Spleen (tissue), 11 donors: ENCODE data around the gene RANBP3. TPM values are rescaled to one million over a fixed set of nuclear protein-coding genes. Genes with fewer than 3 reads are reported as not detected.

ENCODE experiments used
- DNase-seq: peaks from one replicate; pipeline ENCODE4 v3.0.0-alpha.2; 2020
- H3K27ac ChIP-seq, 8 donors: fragments of 200-600 bp; sonication (generic) in 7 of 8; 1 replicate in 4 of 8; 2 replicates in 4 of 8; pipeline versions ENCODE4 v1.5.0 to v1.8.0; 2016 to 2021; ENCODE audit warnings: inconsistent platforms in 4 of 8, mild to moderate bottlenecking in 4 of 8, moderate library complexity in 1 of 8
- H3K27me3 ChIP-seq, 7 donors: fragments of 200-600 bp; sonication (generic) in 6 of 7; replicated peaks in 1 of 7; 1 replicate in 4 of 7; 2 replicates in 3 of 7; pipeline versions ENCODE4 v1.5.0 to v1.8.0; 2016 to 2021; ENCODE audit warnings: inconsistent platforms in 3 of 7, mild to moderate bottlenecking in 1 of 7
- H3K36me3 ChIP-seq, 6 donors: fragments of 200-600 bp; sonication (generic) in 5 of 6; 1 replicate in 4 of 6; 2 replicates in 2 of 6; pipeline versions ENCODE4 v1.5.0 to v1.8.0; 2016 to 2021; ENCODE audit warnings: inconsistent platforms in 2 of 6
- H3K4me1 ChIP-seq, 6 donors: fragments of 200-600 bp; sonication (generic) in 5 of 6; 1 replicate in 3 of 6; 2 replicates in 3 of 6; pipeline versions ENCODE4 v1.5.0 to v1.8.0; 2016 to 2021; ENCODE audit warnings: inconsistent platforms in 3 of 6
- H3K4me3 ChIP-seq, 8 donors: fragments of 200-600 bp; sonication (generic) in 7 of 8; 1 replicate in 4 of 8; 2 replicates in 4 of 8; pipeline versions ENCODE4 v1.5.0 to v1.8.0; 2016 to 2021; ENCODE audit warnings: inconsistent platforms in 4 of 8, mild to moderate bottlenecking in 4 of 8, moderate library complexity in 2 of 8
- H3K9me3 ChIP-seq, 8 donors: fragments of 200-600 bp; sonication (generic) in 7 of 8; 1 replicate in 4 of 8; 2 replicates in 4 of 8; pipeline versions ENCODE4 v1.5.0 to v1.8.0; 2016 to 2021; ENCODE audit warnings: inconsistent platforms in 4 of 8
- CTCF ChIP-seq, 11 experiments: fragments of 200-600 bp in 7 of 11; fragments of 450-650 bp in 4 of 11; sonication (generic) in 4 of 11; IDR thresholded peaks in 8 of 11; conservative IDR thresholded peaks in 3 of 11; 1 replicate in 7 of 11; 2 replicates in 4 of 11; pipeline versions ENCODE4 v1.4.0 to v1.8.0; 2016 to 2021; ENCODE audit warnings: antibody characterized with exemption in 11 of 11, inconsistent platforms in 4 of 11, mild to moderate bottlenecking in 1 of 11
- POLR2A ChIP-seq, 3 donors: fragments of 450-650 bp; IDR thresholded peaks; one replicate each; pipeline ENCODE4 v1.5.1; 2017; ENCODE audit warnings: antibody characterized with exemption in 3 of 3, mild to moderate bottlenecking in 1 of 3
- POLR2AphosphoS5 ChIP-seq, 3 donors: sonication (generic); formaldehyde crosslinking; IDR thresholded peaks; one replicate each; pipeline ENCODE4 v1.5.1; 2017; ENCODE audit warnings: antibody characterized with exemption in 3 of 3
- WGBS, 5 donors: extraction: QIAGEN DNeasy Blood & Tissue Kit in 3 of 5; methylation state at CpG; one replicate each; pipeline versions ENCODE4 v1.1.5 to v1.1.7; 2013 to 2018; 5-methylcytosine and 5-hydroxymethylcytosine counted together
- intact Hi-C: fragments of 100-400 bp; cut with DNase I; formaldehyde crosslinking; loops from one replicate; pipeline ENCODE4 v1.15.0; 2023; ENCODE audit warnings: low total_unique reads
- polyA plus RNA-seq, 3 donors: library from polyadenylated mRNA; stranded (reverse); fragments of 200-250 nt; gene quantifications; one replicate each; pipeline ENCODE4 v1.2.1, GENCODE V29; 2013
- total RNA-seq, 7 donors: library from RNA; depleted of rRNA in 3 of 7; stranded (reverse); fragments of >200 nt in 3 of 7; fragmentation: NEBNext Ultra II Directional in 4 of 7; extraction: Animal tissue kit (Norgen Biotek cat#: 25700) in 4 of 7; gene quantifications; one replicate each; pipeline versions ENCODE4 v1.1.0 to v1.2.1, GENCODE V29; 2016 to 2021
- donor health status: healthy with polysubstance abuse.
- donor health status: DM: no; HTN: no; CAD: no; lungs with moderate emphysema.
- donor health status: DM: no; HTN: no; CAD: no.
- donor health status: Bipolar disorder and iron deficiency.
- donor health status: healthy.
- donor health status: DM: no; HTN: no; CAD: no.
- donor health status: DM: yes; HTN: yes; CAD: no.

RANBP3 gene
- total and polyA plus RNA-seq, 10 donors: 27.5 to 92.9 (median 69.8) TPM

GRCh38 chr19:5900976-5901375 is 77.0 kb downstream of the RANBP3 start:
- WGBS, 5 donors: 74 to 91% (median 88%) methylated on average over 8 of the region's 8 CpGs
- Histone ChIP-seq H3K9me3 (no peaks in the 10 kb centered on the region), H3K27ac (no peak overlapping the region), H3K4me1 (peaks cover 16 to 52% (median 32%) of the 10 kb centered on the region in 6 donors), H3K4me3 (no peak overlapping the region), H3K27me3 (no peaks in the 10 kb centered on the region), H3K36me3 (peaks cover 0 to 50% (median 15%) of the 10 kb centered on the region in 6 donors)
- TF ChIP-seq CTCF (IDR thresholded peaks at IDR 0.05 in 8 of 11, conservative IDR thresholded peaks at IDR 0.05 in 3 of 11) (no peak), POLR2A (IDR thresholded peaks at IDR 0.05) (no peak), POLR2AphosphoS5 (IDR thresholded peaks at IDR 0.05) (no peak)
- no peak for DNase-seq
- intact Hi-C loops: loop anchor here (10.0 kb wide), 1 partner anchor 64 kb away; no protein-coding TSS in a partner anchor

DNA sequence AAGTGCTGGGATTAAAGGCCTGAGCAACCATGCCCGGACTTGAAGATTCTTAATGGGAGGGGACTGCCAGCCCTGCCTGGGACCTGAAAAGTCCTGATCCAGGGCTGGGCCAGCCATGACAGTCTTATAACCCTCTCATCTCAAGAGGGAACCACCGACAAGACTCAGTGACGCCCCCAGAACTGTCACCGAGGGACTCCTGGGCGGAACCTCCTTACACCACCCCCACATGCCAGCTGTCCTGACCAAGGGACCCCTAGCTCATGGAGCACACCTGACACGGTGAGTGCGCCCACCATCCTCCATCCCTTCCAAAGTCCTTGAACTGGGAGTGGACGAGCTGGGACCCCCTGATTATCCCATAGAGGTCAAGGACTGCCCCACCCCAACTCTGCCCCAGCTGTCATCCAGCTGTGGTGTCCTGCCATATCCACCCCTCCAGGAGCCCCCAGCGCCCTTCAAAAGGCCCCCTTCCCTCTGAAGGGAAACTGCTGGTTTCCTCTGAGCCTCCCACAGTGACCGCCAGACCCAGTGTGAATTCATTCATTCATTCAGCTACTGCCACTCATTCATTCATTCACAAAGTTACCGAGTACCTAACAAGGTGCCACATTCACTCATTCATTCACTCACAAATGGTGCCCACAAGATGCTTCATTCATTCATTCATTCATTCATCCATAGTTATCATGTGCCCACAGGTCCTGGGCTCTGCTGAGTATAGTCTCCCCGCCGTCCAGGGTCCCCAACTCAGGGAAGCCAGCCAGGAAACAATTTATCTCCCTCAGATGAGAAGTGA is 78.0 kb downstream of the RANBP3 start:
- Histone ChIP-seq H3K4me1 (peaks cover 7 to 52% (median 30%) of the 10 kb centered on the region in 6 donors), H3K4me3 (no peak overlapping the region), H3K27ac (no peak overlapping the region), H3K36me3 (peaks cover 0 to 60% (median 25%) of the 10 kb centered on the region in 6 donors), H3K9me3 (no peaks in the 10 kb centered on the region), H3K27me3 (no peaks in the 10 kb centered on the region)
- TF ChIP-seq POLR2A (IDR thresholded peaks at IDR 0.05): no peak
- intact Hi-C loops: loop anchor here (10.0 kb wide), 1 partner anchor 65 kb away; no protein-coding TSS in a partner anchor
- 82 to 91% (median 86%) methylated on average over 9 to 13 of the region's 13 CpGs for WGBS, 5 donors
- no peak for DNase-seq

- no peaks in the 10 kb centered on the region for H3K9me3 ChIP-seq
- 94 to 100% (median 95%) methylated on average over 25 to 30 of the region's 30 CpGs for WGBS, 5 donors
- no peak for TF ChIP-seq POLR2A (IDR thresholded peaks at IDR 0.05)
- intact Hi-C loops: no loop called here
- no peak overlapping the region for H3K27ac ChIP-seq
- H3K4me1 ChIP-seq: peaks cover under 1 to 64% (median 38%) of the 10 kb centered on the region in 6 donors
- DNase-seq: no peak
- peaks cover 0 to 72% (median 33%) of the 10 kb centered on the region in 6 donors for H3K36me3 ChIP-seq
- no peak overlapping the region for H3K4me3 ChIP-seq
- H3K27me3 ChIP-seq: peaks cover 0 to 2% (median 0%) of the 10 kb centered on the region in 7 donors
These were observed 80.6 kb downstream of the RANBP3 start for GRCh38 chr19:5897189-5897969.

DNA sequence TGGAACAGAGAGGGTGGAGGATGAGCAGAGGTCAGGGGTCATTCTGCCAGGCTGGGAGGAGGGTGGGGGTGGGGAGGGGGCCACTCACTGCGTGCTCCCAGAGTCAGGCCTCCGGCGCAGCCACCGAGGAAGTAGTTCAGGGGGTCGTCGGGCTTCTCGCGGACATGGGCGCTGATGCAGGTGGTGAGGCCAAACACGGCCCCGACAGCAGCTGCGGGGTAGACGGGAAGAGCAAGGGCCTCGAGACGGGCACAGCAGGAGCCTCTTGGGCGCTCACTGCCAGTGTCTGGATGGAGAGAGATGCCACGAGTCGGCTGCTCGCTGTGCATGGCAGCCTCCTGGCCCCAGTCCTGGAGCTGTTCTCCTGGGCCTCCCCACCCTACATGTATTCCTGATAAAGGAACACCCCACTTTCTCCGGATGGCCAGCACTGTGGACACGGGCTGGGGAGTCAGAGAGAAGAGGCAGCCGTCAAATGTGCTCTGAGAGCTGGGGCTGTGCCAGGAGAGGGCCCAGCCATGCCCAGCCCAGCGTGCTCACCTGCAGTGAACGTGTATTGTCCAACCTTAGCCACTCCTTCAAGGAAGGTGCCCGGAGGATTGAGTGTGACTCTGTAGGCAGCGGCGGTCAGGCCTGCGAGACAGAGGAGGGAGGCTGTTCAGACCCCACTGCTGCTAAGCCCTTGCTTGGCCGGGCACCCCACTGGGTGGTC is 81.4 kb downstream of the RANBP3 start:
- Histone ChIP-seq H3K9me3 (no peaks in the 10 kb centered on the region), H3K4me3 (no peak overlapping the region), H3K4me1 (peaks cover 0 to 64% (median 36%) of the 10 kb centered on the region in 6 donors), H3K27me3 (peaks cover 0 to 11% (median 8%) of the 10 kb centered on the region in 7 donors), H3K27ac (no peak overlapping the region), H3K36me3 (peaks cover 0 to 66% (median 33%) of the 10 kb centered on the region in 6 donors)
- TF ChIP-seq POLR2A (IDR thresholded peaks at IDR 0.05): no peak
- no peak for TF ChIP-seq CTCF (IDR thresholded peaks at IDR 0.05 in 8 of 11, conservative IDR thresholded peaks at IDR 0.05 in 3 of 11)
- no peak for TF ChIP-seq POLR2AphosphoS5 (IDR thresholded peaks at IDR 0.05)
- DNase-seq: no peak
- intact Hi-C loops: no loop called here
- 88 to 96% (median 93%) methylated on average over 19 to 29 of the region's 29 CpGs for WGBS, 5 donors
